OCI-LY7 (cell line): ENCODE measurements around the gene CD300LF. TPM values are rescaled to one million over a fixed set of nuclear protein-coding genes. Genes with fewer than 3 reads are reported as not detected.

Experiments
- BruUV-seq: library from RNA; stranded (reverse); fragments of 400-500 nt; replicated peaks from 2 replicates; lab custom pipeline; 2021; lab: Mats Ljungman, UMichigan
- CTCF ChIA-PET: fragments of 300-600 bp; sonication (Branson Sonifier 250); formaldehyde crosslinking; loops from one replicate; lab custom pipeline; 2022; ENCODE audit warnings: antibody characterized with exemption; ENCODE audit not compliant: unreplicated experiment; lab: Charles Lee
- POLR2A ChIA-PET: fragments of 300-600 bp; sonication (Branson Sonifier 250); formaldehyde crosslinking; loops from one replicate; lab custom pipeline; 2022; ENCODE audit warnings: antibody characterized with exemption; lab: Charles Lee
- DNase-seq: peaks from one replicate; pipeline ENCODE4 v3.0.0-alpha.2; 2015; ENCODE audit warnings: low spot score
- H2AFZ ChIP-seq: fragments of 200-600 bp; sonication (generic), shearing (Covaris generic); 2 replicates; pipeline ENCODE4 v1.6.1; 2014; ENCODE audit warnings: mild to moderate bottlenecking, antibody characterized with exemption, low read length, moderate library complexity
- H3K27ac ChIP-seq: fragments of 200-600 bp; sonication (generic); 2 replicates; pipeline ENCODE4 v1.5.1; 2014; ENCODE audit warnings: mixed run types, low read depth, mild to moderate bottlenecking, moderate library complexity, low read length, inconsistent platforms; ENCODE audit not compliant: poor library complexity, severe bottlenecking
- H3K36me3 ChIP-seq: fragments of 200-600 bp; sonication (generic); 2 replicates; pipeline ENCODE4 v1.6.1; 2014; ENCODE audit warnings: mild to moderate bottlenecking, antibody characterized with exemption, low read length, moderate library complexity, mixed read lengths; ENCODE audit not compliant: insufficient read depth
- H3K4me1 ChIP-seq: fragments of 200-600 bp; sonication (generic); 2 replicates; pipeline ENCODE4 v1.5.1; 2014; ENCODE audit warnings: mild to moderate bottlenecking, low read length; ENCODE audit not compliant: insufficient read depth, poor library complexity, severe bottlenecking
- H3K4me2 ChIP-seq: fragments of 200-600 bp; sonication (generic); 2 replicates; pipeline ENCODE4 v1.6.1; 2014; ENCODE audit warnings: mild to moderate bottlenecking, low read length
- H3K4me3 ChIP-seq: fragments of 200-600 bp; sonication (generic); 2 replicates; pipeline ENCODE4 v1.5.1; 2014; ENCODE audit warnings: mild to moderate bottlenecking, low read depth, low read length; ENCODE audit not compliant: poor library complexity, severe bottlenecking
- H3K79me2 ChIP-seq: fragments of 200-600 bp; sonication (generic); 2 replicates; pipeline ENCODE4 v1.6.1; 2016; ENCODE audit warnings: low read depth, mild to moderate bottlenecking, low read length, moderate library complexity, mixed read lengths; ENCODE audit not compliant: insufficient read depth
- H3K9me2 ChIP-seq: fragments of 200-600 bp; sonication (generic); 2 replicates; pipeline ENCODE4 v1.6.1; 2016; ENCODE audit warnings: mild to moderate bottlenecking, low read length, mixed read lengths; ENCODE audit not compliant: insufficient read depth
- H3K9me3 ChIP-seq: fragments of 200-600 bp; sonication (generic); 2 replicates; pipeline ENCODE4 v1.6.1; 2014; ENCODE audit warnings: mild to moderate bottlenecking, mixed run types, low read length, mixed read lengths
- H4K20me1 ChIP-seq: fragments of 200-600 bp; sonication (generic); 2 replicates; pipeline ENCODE4 v1.6.1; 2014; ENCODE audit warnings: mild to moderate bottlenecking, antibody characterized with exemption, low read length, moderate library complexity, mixed read lengths; ENCODE audit not compliant: insufficient read depth
- EZH2phosphoT487 ChIP-seq: fragments of 200-600 bp; sonication (generic); IDR thresholded peaks from 2 replicates; pipeline ENCODE4 v1.6.1; 2018; ENCODE audit warnings: low read depth, borderline replicate concordance, mild to moderate bottlenecking, mixed run types, antibody characterized with exemption, low read length, moderate library complexity, mixed read lengths
- intact Hi-C: fragments of 100-400 bp; cut with micrococcal nuclease; formaldehyde crosslinking; loops from one replicate; pipeline ENCODE4 v1.10.0; 2022; ENCODE audit not compliant: unreplicated experiment
- total RNA-seq, 2 experiments: library from RNA; depleted of rRNA in 1 of 2; stranded (reverse); fragments of >200 nt in 1 of 2; shearing (Covaris generic) in 1 of 2; gene quantifications; 2 replicates each; pipeline ENCODE4 v1.2.3, GENCODE V29; 2014 to 2022
- TF ChIP-seq, protein P1 (sequence below): fragments of 200-600 bp; sonication (generic); conservative IDR thresholded peaks from 2 replicates; pipeline ENCODE4 v1.5.1; 2014; ENCODE audit warnings: mild to moderate bottlenecking, antibody characterized with exemption, low read length, moderate library complexity, mixed read lengths

Gene CD300LF
- total RNA-seq, 2 experiments from 2014 or later: not detected

DNA sequence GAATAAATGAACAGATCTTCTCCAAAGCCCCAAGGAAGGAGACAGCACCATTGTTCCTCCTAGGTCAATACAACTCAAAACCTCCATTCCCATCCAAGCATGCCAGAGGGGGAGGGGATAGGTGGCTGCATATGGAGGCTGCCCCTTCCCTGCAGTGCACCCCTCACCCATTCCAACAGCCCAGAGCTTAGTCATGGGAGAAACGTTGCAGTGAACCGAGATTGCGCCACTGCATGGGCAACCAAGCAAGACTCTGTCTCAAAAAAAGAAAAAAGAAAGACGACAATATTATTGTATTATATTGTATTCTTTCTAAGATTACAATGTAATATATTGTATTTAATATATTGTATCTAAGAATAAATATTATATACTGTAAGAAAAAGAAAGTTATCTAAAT lies 52.8 kb downstream of the CD300LF start:
- intact Hi-C loops: no loop called here
- Histone ChIP-seq H3K79me2 (no peaks in the 10 kb centered on the region), H3K4me2 (no peak overlapping the region), H4K20me1 (no peaks in the 10 kb centered on the region), H3K4me1 (no peaks in the 10 kb centered on the region), H3K9me2 (no peaks in the 10 kb centered on the region), H3K36me3 (no peaks in the 10 kb centered on the region), H2AFZ (no peak overlapping the region), H3K9me3 (no peaks in the 10 kb centered on the region), H3K27ac (no peak overlapping the region), H3K4me3 (no peak overlapping the region)
- BruUV-seq: no TSS peak
- POLR2A ChIA-PET: interaction anchor here (1.1 kb wide), 1 partner anchor 78 kb away, joined by 8 read pairs; no protein-coding TSS in a partner anchor
- no peak for DNase-seq
- TF ChIP-seq EZH2phosphoT487: no peak
- TF ChIP-seq, protein P1, sequence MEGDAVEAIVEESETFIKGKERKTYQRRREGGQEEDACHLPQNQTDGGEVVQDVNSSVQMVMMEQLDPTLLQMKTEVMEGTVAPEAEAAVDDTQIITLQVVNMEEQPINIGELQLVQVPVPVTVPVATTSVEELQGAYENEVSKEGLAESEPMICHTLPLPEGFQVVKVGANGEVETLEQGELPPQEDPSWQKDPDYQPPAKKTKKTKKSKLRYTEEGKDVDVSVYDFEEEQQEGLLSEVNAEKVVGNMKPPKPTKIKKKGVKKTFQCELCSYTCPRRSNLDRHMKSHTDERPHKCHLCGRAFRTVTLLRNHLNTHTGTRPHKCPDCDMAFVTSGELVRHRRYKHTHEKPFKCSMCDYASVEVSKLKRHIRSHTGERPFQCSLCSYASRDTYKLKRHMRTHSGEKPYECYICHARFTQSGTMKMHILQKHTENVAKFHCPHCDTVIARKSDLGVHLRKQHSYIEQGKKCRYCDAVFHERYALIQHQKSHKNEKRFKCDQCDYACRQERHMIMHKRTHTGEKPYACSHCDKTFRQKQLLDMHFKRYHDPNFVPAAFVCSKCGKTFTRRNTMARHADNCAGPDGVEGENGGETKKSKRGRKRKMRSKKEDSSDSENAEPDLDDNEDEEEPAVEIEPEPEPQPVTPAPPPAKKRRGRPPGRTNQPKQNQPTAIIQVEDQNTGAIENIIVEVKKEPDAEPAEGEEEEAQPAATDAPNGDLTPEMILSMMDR: no peak
- CTCF ChIA-PET: interaction anchor here (0.6 to 4.2 kb wide), 2 partner anchors 60 to 77 kb away, joined by 3 to 82 read pairs; partner anchors contain the start of gene RAB37

DNA sequence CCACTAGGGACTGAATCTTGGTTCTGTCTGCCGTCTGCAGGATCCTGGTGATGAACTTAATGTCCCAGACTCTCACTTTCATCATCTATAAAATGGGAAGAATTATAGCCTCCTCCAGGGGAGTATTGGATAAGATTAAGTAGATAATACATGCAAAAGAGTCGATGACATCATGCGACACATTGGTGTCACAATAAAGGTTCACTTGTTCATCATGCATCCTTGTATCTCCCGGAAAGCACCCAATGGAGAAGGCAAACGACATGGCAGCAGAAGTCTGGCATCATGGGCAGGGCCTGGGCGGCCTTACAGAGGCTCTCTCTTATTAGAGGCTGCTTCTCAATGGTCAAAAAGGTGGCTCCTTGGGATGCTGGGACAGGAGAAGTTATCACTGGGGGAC lies 54.1 kb downstream of the CD300LF start:
- Histone ChIP-seq H2AFZ (no peak overlapping the region), H3K4me2 (no peak overlapping the region), H3K27ac (no peak overlapping the region), H3K9me3 (no peaks in the 10 kb centered on the region), H3K9me2 (no peaks in the 10 kb centered on the region), H3K36me3 (no peaks in the 10 kb centered on the region), H3K4me1 (no peaks in the 10 kb centered on the region), H3K79me2 (no peaks in the 10 kb centered on the region), H4K20me1 (no peaks in the 10 kb centered on the region), H3K4me3 (no peak overlapping the region)
- TF ChIP-seq, protein P1: no peak
- TF ChIP-seq EZH2phosphoT487: no peak
- no peak for DNase-seq
- ChIA-PET POLR2A (no interaction called here), CTCF (interaction anchor here (0.6 to 4.2 kb wide), 2 partner anchors 19 to 78 kb away, joined by 6 to 82 read pairs; partner anchors contain the start of gene RAB37)
- intact Hi-C loops: no loop called here
- BruUV-seq: no TSS peak

DNA sequence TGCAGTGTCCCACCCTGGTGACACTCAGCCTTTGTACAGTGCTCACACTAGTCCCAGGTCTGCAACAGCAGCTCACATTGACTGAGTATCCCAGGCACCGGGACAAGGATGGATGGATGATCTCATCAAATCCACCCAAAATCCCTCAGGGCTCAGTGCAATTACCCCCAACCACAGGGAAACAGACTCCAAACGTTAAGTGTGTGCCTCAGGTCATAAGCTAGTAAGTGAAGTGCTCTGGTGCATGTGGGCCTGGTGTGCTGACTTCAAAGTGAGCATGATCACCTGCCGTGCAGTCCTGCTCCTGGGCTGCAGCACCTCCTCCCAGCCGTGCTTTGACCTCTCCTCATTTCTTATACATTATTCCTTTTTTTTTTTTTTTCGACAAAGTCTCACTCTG lies 58.0 kb downstream of the CD300LF start:
- DNase-seq: no peak
- H3K9me2 ChIP-seq: no peaks in the 10 kb centered on the region
- no peak overlapping the region for H2AFZ ChIP-seq
- H3K9me3 ChIP-seq: no peaks in the 10 kb centered on the region
- TF ChIP-seq EZH2phosphoT487: no peak
- TF ChIP-seq, protein P1: no peak
- no peaks in the 10 kb centered on the region for H4K20me1 ChIP-seq
- CTCF ChIA-PET: interaction anchor here (0.5 to 1.1 kb wide), 2 partner anchors 82 to 99 kb away, joined by 3 to 7 read pairs; no protein-coding TSS in a partner anchor
- POLR2A ChIA-PET: interaction anchor here (0.7 kb wide), 1 partner anchor 23 kb away, joined by 3 read pairs; no protein-coding TSS in a partner anchor
- H3K27ac ChIP-seq: no peak overlapping the region
- BruUV-seq: no TSS peak
- intact Hi-C loops: no loop called here
- H3K4me2 ChIP-seq: no peak overlapping the region
- no peaks in the 10 kb centered on the region for H3K79me2 ChIP-seq
- no peaks in the 10 kb centered on the region for H3K36me3 ChIP-seq
- no peaks in the 10 kb centered on the region for H3K4me1 ChIP-seq
- H3K4me3 ChIP-seq: no peak overlapping the region
